GM03348 (cell line): ENCODE measurements around the gene RPL39.
"Not testable (repeated sequence)": the region's sequence is repeated elsewhere in the genome, so short reads cannot be mapped to it uniquely, and the experiment has no call there.

Experiments
- DNase-seq: peaks from one replicate; pipeline ENCODE4 v3.0.0; 2012; ENCODE audit warnings: low spot score

RPL39 gene

DNA sequence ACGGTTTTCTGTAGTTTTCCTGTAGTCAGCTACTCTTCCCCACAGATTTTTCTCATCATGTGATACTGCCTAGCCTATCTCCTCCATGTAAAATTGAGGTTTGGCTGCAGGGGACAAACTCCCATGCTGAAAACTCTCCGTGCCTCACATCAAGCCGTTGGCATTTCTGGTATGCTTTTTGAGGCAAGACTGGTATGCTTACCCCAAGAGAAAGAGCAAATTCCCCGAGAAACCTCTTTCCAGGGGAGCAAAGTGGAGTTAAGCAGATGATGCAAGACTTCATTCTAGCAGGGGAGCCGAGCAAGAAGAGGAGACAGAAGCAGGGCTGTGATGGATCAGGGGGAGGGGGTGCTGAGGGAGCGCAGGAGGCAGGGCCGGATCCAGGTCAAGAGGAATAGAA lies 28.2 kb downstream of the RPL39 start:
- peak; percentile 64 for DNase-seq

DNA sequence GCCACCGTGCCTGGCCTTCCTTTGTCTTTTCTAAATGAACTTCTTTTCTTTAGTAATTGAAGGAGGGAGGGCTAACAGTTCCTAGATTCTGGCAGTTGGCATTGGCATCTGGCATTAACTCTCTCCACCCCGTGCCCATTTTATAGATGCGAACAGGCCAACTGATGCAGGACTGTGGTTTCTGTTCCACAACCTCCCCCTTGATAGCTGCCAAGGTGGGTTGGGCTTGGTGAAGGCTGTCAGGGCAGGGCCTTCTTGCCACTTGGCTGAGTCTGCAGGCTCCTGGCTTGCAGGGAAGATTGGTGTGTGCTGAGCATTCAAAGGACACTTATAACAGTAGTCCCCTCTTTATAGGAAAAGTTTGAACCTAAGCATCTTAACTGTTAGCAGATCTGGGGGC lies 28.7 kb downstream of the RPL39 start:
- peak; percentile 37 for DNase-seq

- no peak for DNase-seq
Measured at GRCh38 chrX:119760026-119760877, 31.2 kb downstream of the RPL39 start.

DNA sequence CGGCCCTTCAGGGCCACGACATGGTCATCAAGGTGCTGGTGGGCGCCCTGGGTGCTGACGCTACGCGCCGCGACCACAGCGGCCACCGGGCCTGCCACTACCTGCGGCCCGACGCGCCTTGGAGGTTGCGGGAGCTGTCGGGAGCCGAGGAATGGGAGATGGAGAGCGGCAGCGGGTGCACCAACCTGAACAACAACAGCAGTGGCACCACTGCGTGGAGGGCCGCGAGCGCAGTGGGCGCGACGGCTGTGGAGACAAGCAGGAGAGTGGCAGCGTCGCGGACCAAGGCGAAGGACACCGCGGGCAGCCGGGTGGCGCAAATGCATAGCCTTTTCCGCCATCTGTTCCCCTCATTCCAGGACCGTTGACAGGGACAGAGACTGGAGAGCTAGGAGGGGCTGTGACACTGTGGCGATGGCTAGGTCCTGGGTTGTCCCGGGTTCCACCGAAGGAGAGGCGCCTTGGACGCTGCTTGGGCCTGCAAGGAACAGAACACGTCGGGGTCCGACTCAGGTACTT lies 32.1 kb downstream of the RPL39 start:
- DNase-seq, result no peak

GRCh38 chrX:119758731-119759247 lies 32.6 kb downstream of the RPL39 start:
- DNase-seq, result peak; percentile 38

DNA sequence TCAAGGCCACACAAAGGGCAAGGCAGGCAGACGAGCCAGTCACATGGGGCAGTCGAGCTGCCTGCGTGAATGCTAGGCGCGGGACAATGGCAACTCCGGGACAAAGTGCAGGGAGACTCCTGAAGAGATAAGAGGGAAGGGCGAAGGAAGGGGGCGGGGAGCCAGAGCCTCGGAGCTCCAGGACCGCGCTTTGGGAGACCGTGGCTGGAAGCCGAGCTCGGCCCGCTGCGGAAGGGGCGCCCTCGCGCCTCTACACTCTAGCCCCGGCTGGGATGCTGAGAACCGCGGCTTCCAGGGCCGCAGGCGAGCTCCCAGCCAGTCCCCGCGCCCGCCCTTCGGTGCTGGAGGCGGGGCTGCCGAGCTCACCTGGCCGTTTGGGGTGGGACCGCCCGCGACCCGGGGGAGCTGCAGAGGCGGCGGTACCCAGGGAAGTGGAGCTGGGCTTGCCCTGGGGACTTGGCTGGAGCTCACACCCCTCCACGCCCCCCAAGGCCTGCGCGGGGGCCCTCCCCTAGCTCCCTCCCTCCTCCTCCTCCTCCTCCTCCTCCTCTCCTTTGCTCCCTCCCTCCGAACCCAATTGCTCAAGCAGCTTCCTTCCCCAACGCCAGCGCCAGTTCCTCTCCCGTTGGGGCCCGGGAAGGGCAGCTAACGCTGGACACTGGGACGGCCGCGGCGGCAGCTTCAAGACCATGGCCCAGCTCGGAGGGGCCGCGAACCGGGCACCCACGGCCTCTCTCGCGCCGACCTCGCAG lies 33.3 kb downstream of the RPL39 start, which contains the start of gene SOWAHD:
Gene SOWAHD (plus strand): TSS at position 610 of the 752 bp plus-strand sequence. CDS start 80 bp downstream, at position 690.
- DNase-seq, result peak; percentile 31

DNA sequence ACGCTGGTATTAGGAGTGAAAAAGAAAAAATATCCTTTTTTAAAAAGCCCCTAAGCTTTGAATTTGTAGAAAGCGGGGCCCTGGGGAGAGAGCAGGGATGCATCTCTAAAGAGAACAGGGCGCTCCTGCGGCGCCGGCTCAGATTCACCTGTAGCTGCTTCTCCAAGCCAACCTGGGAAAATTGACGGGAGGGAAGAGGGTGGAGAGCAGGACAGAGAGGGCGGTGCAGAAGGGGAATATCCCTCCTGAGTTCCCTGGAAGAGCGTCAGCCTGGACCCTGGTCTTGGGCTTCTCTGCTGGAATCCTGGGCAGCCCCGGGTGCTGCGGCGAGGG lies 33.8 kb downstream of the RPL39 start:
- DNase-seq, result no peak

- no peak for DNase-seq
Measured at GRCh38 chrX:119756926-119757635, 34.3 kb downstream of the RPL39 start.

- no peak for DNase-seq
Measured at GRCh38 chrX:119755981-119756533, 35.4 kb downstream of the RPL39 start.

DNA sequence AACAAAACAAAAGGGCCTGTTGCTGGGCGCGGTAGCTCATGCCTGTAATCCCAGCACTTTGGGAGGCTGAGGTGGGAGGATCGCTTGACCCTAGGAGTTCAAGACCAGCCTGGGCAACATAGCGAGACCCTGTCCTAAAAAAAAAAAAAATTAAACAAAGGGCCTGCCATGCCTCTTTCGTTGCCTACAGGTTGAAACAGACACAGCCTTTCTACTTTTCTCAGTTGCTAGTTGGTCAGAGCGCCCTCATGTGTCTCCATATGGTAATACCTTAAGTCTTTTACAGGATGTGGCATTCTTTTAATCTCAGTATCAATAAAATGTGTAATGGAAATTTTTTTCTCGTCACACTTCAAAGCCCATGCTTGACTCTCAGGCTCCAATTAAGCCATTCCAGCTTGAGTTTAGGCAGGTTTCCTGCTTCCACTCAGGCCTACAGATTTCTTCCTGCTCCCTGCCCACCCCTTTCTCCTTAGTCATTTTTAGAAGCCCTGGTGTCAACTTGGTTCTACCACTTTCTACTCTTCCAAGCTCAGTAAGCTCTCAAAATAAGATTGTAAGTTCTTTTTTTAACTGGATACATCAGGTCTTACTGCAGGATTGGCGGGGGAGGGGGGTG lies 37.7 kb downstream of the RPL39 start:
- DNase-seq, result peak; percentile 42

- no peak for DNase-seq
Measured at GRCh38 chrX:119753001-119753400, 38.4 kb downstream of the RPL39 start.

DNA sequence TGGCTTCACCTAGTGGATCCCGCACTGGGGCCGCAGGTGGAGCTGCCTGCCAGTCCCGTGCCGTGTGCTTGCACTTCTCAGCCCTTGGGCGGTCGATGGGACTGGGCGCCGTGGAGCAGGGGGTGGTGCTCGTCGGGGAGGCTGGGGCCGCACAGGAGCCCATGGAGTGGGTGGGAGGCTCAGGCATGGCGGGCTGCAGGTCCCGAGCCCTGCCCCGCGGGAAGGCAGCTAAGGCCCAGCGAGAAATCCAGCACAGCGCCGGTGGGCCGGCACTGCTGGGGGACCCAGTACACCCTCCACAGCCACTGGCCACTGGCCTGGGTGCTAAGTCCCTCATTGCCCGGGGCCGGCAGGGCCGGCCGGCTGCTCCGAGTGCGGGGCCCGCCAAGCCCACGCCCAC lies 40.7 kb downstream of the RPL39 start:
- DNase-seq, result not testable (repeated sequence)

GRCh38 chrX:119750131-119750530 lies 41.3 kb downstream of the RPL39 start:
- DNase-seq, result not testable (repeated sequence)

DNA sequence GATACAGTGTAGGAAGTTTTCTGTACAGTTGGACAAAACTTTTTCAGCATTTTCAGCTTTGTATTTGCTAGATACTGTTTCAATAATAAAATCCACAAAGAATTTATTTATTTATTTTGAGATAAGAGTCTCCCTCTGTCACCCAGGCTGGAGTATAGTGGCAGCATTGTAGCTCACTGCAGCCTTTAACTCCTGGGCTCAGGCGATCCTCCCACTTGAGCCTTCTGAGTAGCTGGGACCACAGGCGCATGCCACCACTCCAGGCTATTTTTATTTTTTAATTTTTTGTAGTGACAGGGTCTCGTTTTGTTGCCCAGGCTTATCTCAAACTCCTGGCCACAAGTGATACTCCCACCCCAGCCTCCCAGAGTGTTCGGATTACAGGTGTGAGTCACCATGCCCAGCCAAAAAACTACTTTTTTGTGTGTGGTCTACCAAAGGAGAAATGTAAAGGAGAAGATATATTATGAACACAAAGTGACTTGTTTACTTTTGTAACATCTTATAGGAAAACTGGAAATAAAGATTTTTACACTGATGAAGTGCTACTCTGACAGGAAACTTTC lies 46.1 kb downstream of the RPL39 start:
- DNase-seq, result no peak

GRCh38 chrX:119738742-119739141 lies 52.7 kb downstream of the RPL39 start:
- DNase-seq, result peak; percentile 25
